ENCODE data around the gene CLEC12A. TPM values are rescaled to one million over a fixed set of nuclear protein-coding genes. Genes with fewer than 3 reads are reported as not detected.

CLEC12A gene
- total RNA-seq: 4.8 TPM
- 1.3 TPM for polyA plus RNA-seq (ENCODE audit: insufficient read depth, low read depth, low replicate concordance)
- long read RNA-seq, donor 1: 0 reads
- long read RNA-seq, donor 2: 0 reads
- long read RNA-seq, donor 3: 0 reads
- long read RNA-seq, donor 4: 0 reads
- long read RNA-seq, donor 5: 0 reads
- long read RNA-seq, donor 6: 0 reads
- long read RNA-seq, donor 7, partial matches to known transcripts: 1 of 3 reads
- long read RNA-seq, donor 7, other reads (novel, unspliced or antisense): 1 of 3 reads
- long read RNA-seq, donor 8: 0 reads
- long read RNA-seq, donor 9: 0 reads
- long read RNA-seq, donor 10: 0 reads

DNA sequence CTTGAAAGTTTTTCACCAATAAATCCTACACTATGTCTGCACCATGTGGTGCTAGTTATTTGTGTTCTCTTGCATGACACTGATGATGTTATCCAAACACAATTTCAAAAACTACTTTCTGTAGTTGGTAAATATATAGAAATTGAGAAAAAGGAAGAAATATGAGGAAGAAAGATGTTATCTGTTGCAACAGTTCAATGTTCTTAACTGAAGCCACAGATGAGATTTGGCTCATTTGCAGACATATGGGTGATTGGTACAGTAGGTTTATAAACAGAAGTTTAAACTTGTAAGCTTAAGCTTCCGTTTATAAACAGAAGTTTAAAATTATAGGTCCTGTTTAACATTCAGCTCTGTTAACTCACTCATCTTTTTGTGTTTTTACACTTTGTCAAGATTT lies at the start of gene CLEC12A:
TSS of gene CLEC12A (plus strand) at position 229 of the 400 bp plus-strand sequence. CDS start 188 bp downstream, outside the sequence.
- H3K27ac ChIP-seq (ENCODE audit: low read depth in 2 of 2, low read length in 2 of 2): no peak within 1 kb of the TSS
- H3K9ac ChIP-seq (ENCODE audit: low read length in 3 of 3): no peak within 1 kb of the TSS
- H3K4me3 ChIP-seq (ENCODE audit: low read length in 3 of 3): no peak within 1 kb of the TSS
- no peak for DNase-seq
- no peak for FAIRE-seq
- no peaks in the 10 kb centered on the region for H3K27me3 ChIP-seq (ENCODE audit: control insufficient read depth, insufficient read depth, low read length)
- TF ChIP-seq, protein P1, sequence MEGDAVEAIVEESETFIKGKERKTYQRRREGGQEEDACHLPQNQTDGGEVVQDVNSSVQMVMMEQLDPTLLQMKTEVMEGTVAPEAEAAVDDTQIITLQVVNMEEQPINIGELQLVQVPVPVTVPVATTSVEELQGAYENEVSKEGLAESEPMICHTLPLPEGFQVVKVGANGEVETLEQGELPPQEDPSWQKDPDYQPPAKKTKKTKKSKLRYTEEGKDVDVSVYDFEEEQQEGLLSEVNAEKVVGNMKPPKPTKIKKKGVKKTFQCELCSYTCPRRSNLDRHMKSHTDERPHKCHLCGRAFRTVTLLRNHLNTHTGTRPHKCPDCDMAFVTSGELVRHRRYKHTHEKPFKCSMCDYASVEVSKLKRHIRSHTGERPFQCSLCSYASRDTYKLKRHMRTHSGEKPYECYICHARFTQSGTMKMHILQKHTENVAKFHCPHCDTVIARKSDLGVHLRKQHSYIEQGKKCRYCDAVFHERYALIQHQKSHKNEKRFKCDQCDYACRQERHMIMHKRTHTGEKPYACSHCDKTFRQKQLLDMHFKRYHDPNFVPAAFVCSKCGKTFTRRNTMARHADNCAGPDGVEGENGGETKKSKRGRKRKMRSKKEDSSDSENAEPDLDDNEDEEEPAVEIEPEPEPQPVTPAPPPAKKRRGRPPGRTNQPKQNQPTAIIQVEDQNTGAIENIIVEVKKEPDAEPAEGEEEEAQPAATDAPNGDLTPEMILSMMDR (IDR thresholded peaks at IDR 0.05; ENCODE audit: borderline replicate concordance, extremely low read depth, insufficient read depth): no peak
- intact Hi-C loops (cut with DNase I): no loop called here
- no peaks in the 10 kb centered on the region for H3K36me3 ChIP-seq (ENCODE audit: control insufficient read depth in 2 of 3, insufficient read depth in 3 of 3, low read length in 3 of 3)
- H3K9me3 ChIP-seq (ENCODE audit: control insufficient read depth in 2 of 3, insufficient read depth in 1 of 3, low read length in 3 of 3): peaks cover 0 to 3% (median 0%) of the 10 kb centered on the region in 3 donors
- no peaks in the 10 kb centered on the region for H3K4me1 ChIP-seq (ENCODE audit: control insufficient read depth in 2 of 3, insufficient read depth in 2 of 3, low read depth in 1 of 3, low read length in 3 of 3)

DNA sequence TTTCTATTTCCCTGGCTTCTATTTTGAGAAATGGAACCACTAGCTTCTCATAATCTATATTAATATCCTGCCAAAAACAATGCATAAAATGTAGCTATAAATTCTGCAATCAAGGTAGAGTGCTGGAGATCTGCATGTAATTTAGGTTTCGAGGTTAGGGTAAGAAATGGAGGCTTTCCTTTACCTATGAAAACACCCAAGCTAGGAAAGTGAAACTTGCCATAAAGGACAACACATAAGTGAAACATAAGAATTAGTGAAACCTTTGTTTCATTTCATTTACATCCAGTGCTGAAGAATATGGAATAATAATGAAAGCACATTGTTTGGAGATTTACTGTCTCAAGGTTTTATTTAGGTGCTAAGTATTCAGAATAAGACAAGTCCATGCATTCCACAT lies 48.8 kb upstream of the CLEC12A start:
- DNase-seq: no peak
- Histone ChIP-seq H3K36me3 (ENCODE audit: control insufficient read depth in 2 of 3, insufficient read depth in 3 of 3, low read length in 3 of 3) (no peaks in the 10 kb centered on the region), H3K4me3 (ENCODE audit: low read length in 3 of 3) (no peak overlapping the region), H3K27me3 (ENCODE audit: control insufficient read depth, insufficient read depth, low read length) (no peaks in the 10 kb centered on the region), H3K9ac (ENCODE audit: low read length in 3 of 3) (no peak overlapping the region), H3K4me1 (ENCODE audit: control insufficient read depth in 2 of 3, insufficient read depth in 2 of 3, low read depth in 1 of 3, low read length in 3 of 3) (no peaks in the 10 kb centered on the region), H3K9me3 (ENCODE audit: control insufficient read depth in 2 of 3, insufficient read depth in 1 of 3, low read length in 3 of 3) (no peaks in the 10 kb centered on the region), H3K27ac (ENCODE audit: low read depth in 2 of 2, low read length in 2 of 2) (no peak overlapping the region)
- intact Hi-C loops (cut with DNase I): loop anchor here (10.0 kb wide), 1 partner anchor 168 kb away; no protein-coding TSS in a partner anchor
- no peak for FAIRE-seq
- TF ChIP-seq, protein P1 (IDR thresholded peaks at IDR 0.05; ENCODE audit: borderline replicate concordance, extremely low read depth, insufficient read depth): no peak

DNA sequence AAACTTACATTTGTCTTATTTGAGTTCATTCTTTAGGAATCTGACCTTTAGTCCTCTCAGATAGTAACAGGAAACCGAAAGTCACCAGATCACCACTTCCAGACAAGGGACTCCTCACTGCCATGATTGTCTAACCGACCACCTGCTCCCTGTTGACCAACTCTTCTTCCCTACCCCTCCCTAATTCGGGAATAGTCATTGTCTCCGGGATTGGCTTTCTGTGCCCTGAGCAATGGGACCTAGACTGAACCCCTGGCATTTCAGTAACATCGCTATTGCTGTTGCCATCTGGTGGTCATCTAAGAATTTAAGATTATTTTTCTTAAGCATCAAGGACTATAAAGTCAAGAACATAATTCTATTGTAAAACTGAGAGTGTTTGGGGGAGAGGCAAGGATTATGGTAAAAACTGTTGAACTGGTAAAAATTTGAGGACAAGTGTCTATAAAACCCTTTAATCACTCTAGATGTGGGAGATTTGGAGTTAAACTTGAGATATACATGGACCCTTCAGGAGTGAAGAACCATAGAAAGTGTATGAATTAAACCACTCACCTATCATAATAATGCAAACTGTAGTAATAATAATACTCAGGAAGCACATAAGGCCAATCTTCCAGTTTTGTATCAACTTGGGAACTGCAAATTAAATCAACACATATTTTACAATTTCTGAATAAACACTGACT lies 45.4 kb upstream of the CLEC12A start:
- intact Hi-C loops (cut with DNase I): loop anchor here (10.0 kb wide), 1 partner anchor 171 kb away; no protein-coding TSS in a partner anchor
- H3K27me3 ChIP-seq (ENCODE audit: control insufficient read depth, insufficient read depth, low read length): no peaks in the 10 kb centered on the region
- no peak overlapping the region for H3K9ac ChIP-seq (ENCODE audit: low read length in 3 of 3)
- H3K27ac ChIP-seq (ENCODE audit: low read depth in 2 of 2, low read length in 2 of 2): no peak overlapping the region
- no peaks in the 10 kb centered on the region for H3K36me3 ChIP-seq (ENCODE audit: control insufficient read depth in 2 of 3, insufficient read depth in 3 of 3, low read length in 3 of 3)
- peak overlapping the region in 2 of 3 donors; percentile 37 to 58 for H3K4me3 ChIP-seq (ENCODE audit: low read length in 3 of 3)
- TF ChIP-seq, protein P1 (IDR thresholded peaks at IDR 0.05; ENCODE audit: borderline replicate concordance, extremely low read depth, insufficient read depth): peak; percentile 43
- no peaks in the 10 kb centered on the region for H3K4me1 ChIP-seq (ENCODE audit: control insufficient read depth in 2 of 3, insufficient read depth in 2 of 3, low read depth in 1 of 3, low read length in 3 of 3)
- DNase-seq (peak in 2 of 5 donors; percentile 28 to 49), FAIRE-seq (peak; percentile 62)
- H3K9me3 ChIP-seq (ENCODE audit: control insufficient read depth in 2 of 3, insufficient read depth in 1 of 3, low read length in 3 of 3): no peaks in the 10 kb centered on the region

All from kidney (tissue), 22 donors.